GM12873 (cell line): ENCODE results near the gene KLHL29.

ENCODE experiments used
- TF ChIP-seq, protein P1 (sequence below): IDR thresholded peaks from 2 replicates; pipeline ENCODE4 v1.5.1; 2012; ENCODE audit warnings: low read depth, mild to moderate bottlenecking, moderate library complexity, low read length, control low read depth; ENCODE audit not compliant: insufficient read depth; ENCODE audit errors: missing control alignments

Gene KLHL29

DNA sequence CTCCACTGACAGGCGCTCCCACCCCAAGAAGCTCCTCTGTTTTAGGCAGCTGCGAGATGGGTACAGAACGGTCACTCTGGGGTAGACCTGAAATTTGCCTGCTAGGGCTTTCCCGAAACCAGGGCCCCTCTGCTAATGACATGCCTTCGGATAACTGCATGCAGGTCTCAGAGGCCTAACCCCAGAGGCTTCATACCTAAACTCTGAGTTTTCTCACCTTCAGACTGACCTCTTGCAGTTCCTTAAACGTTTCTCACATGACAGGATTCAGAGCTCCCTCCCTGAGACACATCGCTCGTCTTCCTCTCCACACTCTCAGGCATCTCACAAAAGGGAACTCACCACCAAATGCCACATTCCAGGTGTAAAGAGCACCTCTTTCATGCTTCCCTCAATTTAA is 11.3 kb upstream of the KLHL29 start:
- TF ChIP-seq, protein P1, sequence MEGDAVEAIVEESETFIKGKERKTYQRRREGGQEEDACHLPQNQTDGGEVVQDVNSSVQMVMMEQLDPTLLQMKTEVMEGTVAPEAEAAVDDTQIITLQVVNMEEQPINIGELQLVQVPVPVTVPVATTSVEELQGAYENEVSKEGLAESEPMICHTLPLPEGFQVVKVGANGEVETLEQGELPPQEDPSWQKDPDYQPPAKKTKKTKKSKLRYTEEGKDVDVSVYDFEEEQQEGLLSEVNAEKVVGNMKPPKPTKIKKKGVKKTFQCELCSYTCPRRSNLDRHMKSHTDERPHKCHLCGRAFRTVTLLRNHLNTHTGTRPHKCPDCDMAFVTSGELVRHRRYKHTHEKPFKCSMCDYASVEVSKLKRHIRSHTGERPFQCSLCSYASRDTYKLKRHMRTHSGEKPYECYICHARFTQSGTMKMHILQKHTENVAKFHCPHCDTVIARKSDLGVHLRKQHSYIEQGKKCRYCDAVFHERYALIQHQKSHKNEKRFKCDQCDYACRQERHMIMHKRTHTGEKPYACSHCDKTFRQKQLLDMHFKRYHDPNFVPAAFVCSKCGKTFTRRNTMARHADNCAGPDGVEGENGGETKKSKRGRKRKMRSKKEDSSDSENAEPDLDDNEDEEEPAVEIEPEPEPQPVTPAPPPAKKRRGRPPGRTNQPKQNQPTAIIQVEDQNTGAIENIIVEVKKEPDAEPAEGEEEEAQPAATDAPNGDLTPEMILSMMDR = no peak

DNA sequence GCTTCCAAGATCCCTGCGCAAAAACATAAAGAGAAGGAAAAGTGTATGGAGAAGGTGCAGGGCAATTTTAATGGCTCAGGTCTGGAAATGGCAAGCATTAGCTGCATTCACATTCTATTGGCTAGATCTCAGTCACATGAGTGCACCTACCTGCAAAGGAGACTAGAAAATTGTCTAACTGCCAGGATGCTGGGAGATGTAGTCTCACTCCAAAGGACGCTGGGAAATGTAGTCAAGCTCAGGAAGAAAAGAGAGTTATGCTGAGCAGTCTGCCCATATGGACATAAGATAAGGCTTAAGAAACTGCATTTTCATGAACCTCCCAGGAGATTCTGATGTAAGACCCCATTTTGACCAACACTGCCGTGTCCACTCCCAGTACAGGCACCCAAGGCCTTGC is 9.5 kb upstream of the KLHL29 start:
- TF ChIP-seq, protein P1 = no peak

DNA sequence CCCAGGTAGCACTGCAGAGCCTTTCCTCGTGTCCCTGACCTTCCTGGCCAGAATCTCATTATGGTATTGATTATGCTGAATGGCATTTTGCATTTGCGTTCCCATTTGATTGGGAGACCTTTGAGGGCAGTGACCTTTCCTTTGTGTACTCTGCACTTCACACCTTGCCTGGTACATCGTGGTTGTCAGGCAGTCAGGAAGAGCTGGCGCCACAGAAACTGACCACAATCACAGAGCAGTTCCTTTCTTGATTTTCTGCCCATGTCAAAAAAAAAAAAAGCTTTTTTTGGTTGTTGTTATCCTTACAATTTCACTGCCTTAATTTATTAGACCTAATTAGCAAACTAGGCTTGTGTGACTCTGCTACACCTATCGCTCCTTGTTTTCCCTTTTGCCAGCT is 8.9 kb upstream of the KLHL29 start:
- TF ChIP-seq, protein P1 = no peak

DNA sequence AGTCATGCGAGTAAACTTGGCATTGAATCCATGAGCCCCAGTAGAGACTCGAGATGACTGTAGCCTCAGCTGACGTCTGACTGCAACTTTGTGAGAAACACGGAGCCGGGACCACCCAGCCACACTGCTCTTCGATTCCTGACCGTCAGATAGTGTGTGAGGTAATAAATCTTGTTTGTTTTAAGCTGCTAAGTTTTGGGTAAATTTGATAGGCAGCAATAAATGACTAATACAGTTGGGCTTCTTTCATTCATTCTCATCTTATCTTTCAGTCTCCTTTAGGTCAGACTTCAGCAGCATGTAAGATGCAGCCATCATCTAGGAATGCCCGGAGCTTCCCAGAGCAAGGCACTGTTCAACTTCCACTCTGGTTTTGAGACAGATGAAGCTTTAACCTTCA is 8.0 kb upstream of the KLHL29 start:
- TF ChIP-seq, protein P1 = no peak

DNA sequence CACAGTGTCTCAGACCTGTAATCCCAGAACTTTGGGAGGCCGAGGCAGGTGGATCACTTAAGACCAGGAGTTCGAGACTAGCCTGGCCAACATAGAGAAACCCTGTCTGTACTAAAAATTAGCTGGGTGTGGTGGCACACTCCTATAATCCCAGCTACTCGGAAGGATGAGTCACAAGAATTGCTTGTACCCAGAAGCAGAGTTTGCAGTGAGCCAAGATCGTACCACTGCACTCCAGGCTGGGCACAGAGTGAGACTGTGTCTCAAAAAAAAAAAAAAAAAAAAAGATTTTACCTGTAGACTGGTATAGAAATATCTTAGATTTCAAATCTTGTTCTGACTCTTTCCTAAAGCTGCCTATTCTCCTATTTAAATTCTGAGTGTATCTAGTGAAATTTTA is 7.2 kb upstream of the KLHL29 start:
- TF ChIP-seq, protein P1 = no peak

DNA sequence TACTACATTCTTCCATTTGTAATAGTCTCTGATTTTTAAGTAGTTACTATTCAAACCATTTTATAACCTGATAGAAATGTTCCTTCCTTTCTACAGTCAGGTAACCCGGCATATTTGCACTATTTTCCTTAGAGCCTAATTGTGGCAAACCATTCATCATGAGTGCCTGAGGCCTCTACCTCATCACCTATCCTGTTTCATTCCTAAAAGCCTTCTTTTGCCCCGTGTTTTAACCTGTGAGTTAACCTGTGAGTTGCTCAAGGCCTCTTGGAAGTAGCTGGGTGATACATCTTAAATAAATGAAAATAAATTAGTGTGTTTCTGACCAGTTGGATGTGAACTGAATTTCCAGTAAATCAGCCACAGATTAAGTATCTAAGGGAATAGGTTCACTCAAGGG is 6.5 kb upstream of the KLHL29 start:
- TF ChIP-seq, protein P1 = no peak

DNA sequence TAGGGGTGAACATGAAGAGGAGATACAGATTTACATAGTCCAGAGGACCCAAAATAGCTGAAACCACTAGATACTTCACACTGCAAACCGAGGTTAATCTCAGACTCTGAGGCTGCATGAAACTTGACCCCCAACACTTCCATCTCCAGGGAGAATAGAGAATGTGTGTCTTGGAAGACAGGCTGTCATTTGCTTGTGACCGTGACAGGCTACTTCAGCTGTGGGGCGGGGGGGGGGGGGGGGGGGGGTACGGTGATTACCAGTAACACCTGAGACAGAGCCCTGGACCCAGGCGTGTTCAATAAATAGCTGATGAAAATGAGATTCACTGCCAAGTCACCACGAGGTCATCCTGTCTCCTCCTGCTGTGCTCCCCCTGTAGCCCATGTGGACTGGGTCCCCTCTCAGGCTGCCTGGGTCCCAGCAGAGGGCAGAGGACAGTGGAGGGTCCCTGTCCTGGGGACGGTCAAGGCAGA is 5.7 kb upstream of the KLHL29 start:
- TF ChIP-seq, protein P1 = no peak
